Measurements from ENCODE around the gene ZNF366. TPM values are rescaled to one million over a fixed set of nuclear protein-coding genes. Genes with fewer than 3 reads are reported as not detected.

Gene ZNF366
- total RNA-seq, 2 experiments from 2014 or later = not detected

DNA sequence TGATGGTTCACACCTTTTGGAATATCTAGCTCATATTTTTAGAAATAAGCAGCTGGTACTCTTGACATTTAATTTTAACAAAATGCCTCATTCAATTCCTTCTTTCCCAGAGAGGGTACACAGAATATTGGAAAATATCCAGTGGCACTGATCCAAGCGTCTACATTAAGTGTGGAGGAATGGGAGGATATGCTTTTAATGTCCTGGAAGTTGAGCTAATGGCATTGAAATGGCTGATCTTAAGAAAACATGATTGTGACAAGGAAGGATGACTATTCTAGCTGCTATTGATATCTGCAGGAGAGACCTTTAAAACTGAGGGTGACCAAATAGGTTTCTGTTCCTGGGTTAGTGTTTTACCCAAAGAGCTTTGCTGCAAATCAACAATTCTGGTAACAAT lies 30.0 kb downstream of the ZNF366 start:
- no peak for DNase-seq
- H3K9me3 Mint-ChIP-seq (ENCODE audit: low read depth) = no peaks in the 10 kb centered on the region
- no peak overlapping the region for H3K27ac Mint-ChIP-seq
- H3K27me3 Mint-ChIP-seq = peaks cover 39% of the 10 kb centered on the region
- CTCF ChIA-PET = no interaction called here
- no peak overlapping the region for H3K4me3 Mint-ChIP-seq
- H3K4me1 Mint-ChIP-seq = no peaks in the 10 kb centered on the region
- H3K36me3 Mint-ChIP-seq = no peaks in the 10 kb centered on the region
- ATAC-seq = no peak

DNA sequence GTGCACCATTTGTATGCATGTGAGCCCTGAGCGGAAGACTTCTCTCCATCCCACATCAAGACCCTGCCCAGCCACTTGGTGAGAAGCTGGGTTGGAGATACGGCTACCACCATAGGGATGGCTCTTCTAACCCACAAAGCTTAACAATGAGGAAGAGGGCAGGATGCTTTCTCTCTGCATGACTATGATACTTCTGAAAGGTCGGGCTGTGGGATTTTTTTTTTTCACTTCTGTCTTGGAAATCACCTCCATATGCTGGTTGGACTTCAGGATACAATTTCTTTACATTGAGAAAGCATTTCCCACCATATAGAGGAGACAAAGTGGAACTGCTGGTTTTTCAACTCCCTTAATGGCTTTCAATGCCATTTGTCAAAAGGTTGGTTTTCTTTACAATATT lies 30.5 kb downstream of the ZNF366 start:
- Mint-ChIP-seq H3K9me3 (ENCODE audit: low read depth) (no peaks in the 10 kb centered on the region), H3K27me3 (peaks cover 38% of the 10 kb centered on the region), H3K4me3 (no peak overlapping the region), H3K4me1 (no peaks in the 10 kb centered on the region), H3K36me3 (no peaks in the 10 kb centered on the region), H3K27ac (no peak overlapping the region)
- no peak for ATAC-seq
- CTCF ChIA-PET = no interaction called here
- DNase-seq = no peak

DNA sequence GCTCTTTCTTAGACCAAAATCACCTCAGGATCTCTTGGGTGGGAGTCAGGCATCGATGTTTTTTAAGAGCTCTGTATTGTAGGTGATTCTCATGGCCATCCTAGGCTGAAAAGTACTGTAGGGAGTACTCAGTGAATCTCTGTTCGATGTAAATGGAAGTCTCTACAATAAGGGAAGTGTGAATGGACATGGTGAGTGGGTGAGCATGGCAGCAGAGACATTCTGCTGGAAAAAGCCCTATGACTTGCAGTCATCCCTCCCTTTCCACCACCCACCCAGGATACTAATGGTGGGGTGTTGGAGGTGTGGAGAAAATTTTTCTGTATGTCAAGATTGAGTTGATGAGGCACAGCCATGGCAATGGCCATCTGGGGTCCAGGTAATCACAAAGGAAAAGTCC lies 30.9 kb downstream of the ZNF366 start:
- no peak for DNase-seq
- Mint-ChIP-seq H3K27ac (no peak overlapping the region), H3K36me3 (no peaks in the 10 kb centered on the region), H3K9me3 (ENCODE audit: low read depth) (no peaks in the 10 kb centered on the region), H3K4me3 (no peak overlapping the region), H3K4me1 (no peaks in the 10 kb centered on the region), H3K27me3 (peaks cover 40% of the 10 kb centered on the region)
- CTCF ChIA-PET = no interaction called here
- ATAC-seq = no peak

DNA sequence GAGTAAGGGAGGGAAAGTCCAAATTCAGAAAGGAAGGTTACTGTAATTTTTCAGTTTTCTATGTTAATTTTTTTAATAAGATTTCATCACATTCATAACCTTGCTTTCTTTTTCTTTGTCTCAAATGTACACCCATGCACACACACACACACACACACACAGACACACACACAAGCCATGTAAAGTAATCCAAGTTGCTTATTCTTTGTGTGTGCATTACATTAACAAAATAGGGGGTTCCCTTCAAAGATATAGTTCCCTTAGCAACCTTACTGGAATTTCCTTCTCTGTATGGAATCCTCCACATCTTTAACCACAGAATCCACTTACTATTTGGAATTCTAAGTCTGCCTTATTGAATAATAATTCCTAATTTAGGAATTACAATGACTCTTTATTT lies 32.7 kb downstream of the ZNF366 start:
- no peaks in the 10 kb centered on the region for H3K4me1 Mint-ChIP-seq
- peaks cover 36% of the 10 kb centered on the region for H3K27me3 Mint-ChIP-seq

DNA sequence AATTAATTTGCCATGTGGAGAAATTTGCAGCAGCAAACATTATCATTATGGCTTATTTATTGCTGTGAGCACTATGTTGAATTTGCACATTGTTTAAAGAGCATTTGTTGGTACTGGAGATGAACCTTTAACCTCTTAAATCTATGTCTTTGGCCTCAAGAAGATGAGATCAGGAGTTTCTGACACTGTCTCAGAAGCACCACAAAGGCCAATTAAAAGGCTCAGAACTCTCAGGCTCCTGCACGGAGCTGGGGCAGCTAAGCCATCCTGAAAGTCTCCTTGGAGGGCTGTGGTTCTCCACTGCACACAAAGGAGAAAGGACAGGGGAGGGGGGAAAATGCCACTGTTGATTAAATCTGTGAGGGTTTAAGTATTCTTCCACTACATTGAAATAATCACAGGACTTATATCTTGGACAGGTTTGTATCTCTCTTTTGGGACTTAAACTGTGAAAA lies 33.1 kb downstream of the ZNF366 start:
- peaks cover 38% of the 10 kb centered on the region for H3K27me3 Mint-ChIP-seq
- no peaks in the 10 kb centered on the region for H3K9me3 Mint-ChIP-seq (ENCODE audit: low read depth)
- H3K27ac Mint-ChIP-seq = no peak overlapping the region
- CTCF ChIA-PET = interaction anchor here (1.4 kb wide), 1 partner anchor 25 kb away, joined by 3 read pairs; no protein-coding TSS in a partner anchor
- DNase-seq = no peak
- H3K4me1 Mint-ChIP-seq = no peaks in the 10 kb centered on the region
- no peak for ATAC-seq
- H3K36me3 Mint-ChIP-seq = no peaks in the 10 kb centered on the region
- H3K4me3 Mint-ChIP-seq = no peak overlapping the region

More for the DNA sequence above, 32.7 kb downstream of the ZNF366 start:
- Mint-ChIP-seq H3K4me3 (no peak overlapping the region), H3K36me3 (no peaks in the 10 kb centered on the region), H3K9me3 (ENCODE audit: low read depth) (no peaks in the 10 kb centered on the region), H3K27ac (no peak overlapping the region)
- CTCF ChIA-PET = no interaction called here
- DNase-seq = no peak
- no peak for ATAC-seq

DNA sequence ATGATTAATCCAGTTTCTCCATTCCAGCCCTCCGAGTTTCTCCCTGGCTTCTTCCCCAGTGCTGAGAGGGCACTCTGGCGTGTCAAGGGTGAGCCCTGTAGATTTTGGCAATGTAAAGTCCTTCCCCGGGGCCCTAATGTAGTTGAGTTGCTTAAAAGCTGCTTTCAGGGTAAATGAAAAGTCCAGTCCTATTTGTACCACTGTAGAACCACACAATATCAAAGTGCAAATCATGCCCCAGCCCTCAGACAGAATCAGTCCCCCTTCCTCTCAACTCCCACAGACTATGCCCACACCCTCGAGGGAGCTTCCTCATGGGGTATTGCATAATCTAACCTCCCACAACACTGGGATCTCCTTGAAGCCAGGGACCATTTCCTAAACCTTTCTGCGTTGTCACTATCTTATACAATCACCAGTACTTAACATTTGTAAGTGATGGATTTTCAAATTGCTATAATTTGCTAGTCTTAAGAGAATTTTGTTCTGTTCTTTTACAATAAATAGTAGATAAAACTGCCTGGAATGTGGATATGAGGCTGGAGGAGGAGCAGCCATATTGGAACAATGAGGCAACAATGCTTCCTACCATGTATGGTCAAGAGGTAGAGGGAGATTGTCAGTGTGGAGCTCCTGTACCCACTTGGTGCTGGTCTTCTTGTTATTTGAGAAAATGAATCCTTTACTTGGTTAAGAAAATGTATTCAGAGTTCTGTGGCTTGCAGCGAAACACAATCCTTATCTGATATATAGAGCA lies 34.4 kb downstream of the ZNF366 start:
- Mint-ChIP-seq H3K9me3 (ENCODE audit: low read depth) (no peaks in the 10 kb centered on the region), H3K36me3 (no peaks in the 10 kb centered on the region), H3K4me3 (no peak overlapping the region), H3K27ac (no peak overlapping the region), H3K27me3 (peaks cover 44% of the 10 kb centered on the region), H3K4me1 (no peaks in the 10 kb centered on the region)
- no peak for ATAC-seq
- CTCF ChIA-PET = interaction anchor here (1.4 kb wide), 1 partner anchor 23 kb away, joined by 3 read pairs; no protein-coding TSS in a partner anchor
- DNase-seq = no peak

DNA sequence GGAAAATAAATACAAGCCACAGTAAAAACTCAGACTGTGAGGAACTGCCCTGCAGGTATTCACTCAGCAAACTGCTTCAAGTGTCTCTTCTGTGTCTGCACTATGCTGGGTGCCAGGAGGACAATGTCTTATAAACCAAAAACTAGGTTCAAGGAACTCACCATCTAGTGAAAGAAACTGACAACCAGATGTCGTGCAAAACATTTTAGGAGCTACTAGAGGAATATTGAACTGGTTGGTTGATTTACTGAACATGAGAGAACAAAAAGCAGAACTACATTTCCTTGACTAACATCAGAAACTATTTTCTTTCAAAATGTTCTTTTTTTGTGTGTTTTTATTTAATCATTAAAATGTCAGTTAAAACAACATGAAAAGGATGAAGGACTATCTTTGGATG lies 35.2 kb downstream of the ZNF366 start:
- no peaks in the 10 kb centered on the region for H3K36me3 Mint-ChIP-seq
- H3K9me3 Mint-ChIP-seq (ENCODE audit: low read depth) = no peaks in the 10 kb centered on the region
- CTCF ChIA-PET = no interaction called here
- H3K4me1 Mint-ChIP-seq = no peaks in the 10 kb centered on the region
- ATAC-seq = no peak
- no peak overlapping the region for H3K27ac Mint-ChIP-seq
- peaks cover 45% of the 10 kb centered on the region for H3K27me3 Mint-ChIP-seq
- DNase-seq = no peak
- no peak overlapping the region for H3K4me3 Mint-ChIP-seq

DNA sequence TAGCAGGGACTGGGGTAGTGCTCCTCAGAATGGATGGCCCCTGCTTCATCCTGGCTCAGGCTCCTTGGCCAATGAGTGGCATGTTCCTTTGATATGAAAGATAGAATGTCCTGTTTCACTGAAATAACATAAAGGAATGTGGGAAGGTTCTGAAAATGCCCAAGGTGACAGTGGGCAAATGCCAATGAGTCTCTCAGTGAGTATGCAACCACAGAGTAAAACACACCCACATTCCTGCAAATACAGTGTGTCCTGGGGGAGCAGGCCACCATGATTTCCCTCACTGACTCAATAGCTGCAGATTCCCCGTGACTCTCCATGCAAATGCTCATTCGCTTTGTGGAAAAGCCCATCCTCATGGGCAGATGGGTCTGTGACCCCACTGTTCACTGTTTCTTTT lies 36.4 kb downstream of the ZNF366 start:
- peaks cover 52% of the 10 kb centered on the region for H3K27me3 Mint-ChIP-seq
- CTCF ChIA-PET = no interaction called here
- DNase-seq (no peak), ATAC-seq (no peak)
- no peaks in the 10 kb centered on the region for H3K4me1 Mint-ChIP-seq
- H3K4me3 Mint-ChIP-seq = no peak overlapping the region
- no peaks in the 10 kb centered on the region for H3K36me3 Mint-ChIP-seq
- no peaks in the 10 kb centered on the region for H3K9me3 Mint-ChIP-seq (ENCODE audit: low read depth)
- H3K27ac Mint-ChIP-seq = no peak overlapping the region

DNA sequence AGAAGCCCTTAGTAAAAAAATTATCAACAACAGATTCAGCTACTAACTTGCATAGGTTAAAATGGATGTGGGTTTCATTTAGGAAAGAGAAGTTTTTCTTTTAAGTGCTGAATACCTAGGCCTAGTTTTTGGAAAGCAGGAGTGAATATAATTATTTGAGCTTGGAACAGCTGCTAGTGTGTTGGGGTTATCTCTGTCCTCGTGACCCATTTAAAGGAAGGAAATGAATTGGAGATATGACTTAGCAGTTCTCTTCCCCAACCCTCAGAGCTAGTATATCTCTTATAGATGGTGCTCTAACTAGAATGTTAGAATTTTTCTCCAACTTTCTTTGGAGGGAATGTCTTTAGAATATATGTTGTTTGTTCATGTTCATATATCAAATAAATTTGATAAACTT lies 38.6 kb downstream of the ZNF366 start:
- ATAC-seq (no peak), DNase-seq (no peak)
- no peaks in the 10 kb centered on the region for H3K4me1 Mint-ChIP-seq
- H3K4me3 Mint-ChIP-seq = no peak overlapping the region
- H3K27ac Mint-ChIP-seq = no peak overlapping the region
- CTCF ChIA-PET = no interaction called here
- H3K36me3 Mint-ChIP-seq = no peaks in the 10 kb centered on the region
- peaks cover 42% of the 10 kb centered on the region for H3K27me3 Mint-ChIP-seq
- no peaks in the 10 kb centered on the region for H3K9me3 Mint-ChIP-seq (ENCODE audit: low read depth)

DNA sequence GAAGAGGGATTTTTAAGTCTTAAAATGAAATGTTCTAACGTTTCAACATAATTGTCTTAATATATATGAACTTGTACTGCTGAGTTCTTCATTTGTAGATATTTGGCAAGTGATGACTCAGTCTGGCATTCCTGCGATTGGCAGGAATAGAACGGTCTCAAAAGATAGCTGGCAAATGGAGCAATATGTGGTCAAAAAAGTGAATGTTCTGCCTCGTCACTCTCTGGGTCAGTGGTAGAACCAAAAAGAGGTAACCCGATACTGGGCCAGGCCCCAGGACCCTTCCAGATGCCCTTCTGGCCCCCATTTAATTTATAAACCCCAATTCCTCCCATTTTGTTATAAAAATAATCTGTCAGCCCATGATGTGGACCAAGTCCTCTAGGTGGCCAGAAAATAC lies 39.2 kb downstream of the ZNF366 start:
- H3K9me3 Mint-ChIP-seq (ENCODE audit: low read depth) = no peaks in the 10 kb centered on the region
- no peak for DNase-seq
- ATAC-seq = no peak
- H3K27ac Mint-ChIP-seq = no peak overlapping the region
- peaks cover 40% of the 10 kb centered on the region for H3K27me3 Mint-ChIP-seq
- no peaks in the 10 kb centered on the region for H3K36me3 Mint-ChIP-seq
- H3K4me1 Mint-ChIP-seq = no peaks in the 10 kb centered on the region
- H3K4me3 Mint-ChIP-seq = no peak overlapping the region
- CTCF ChIA-PET = no interaction called here

DNA sequence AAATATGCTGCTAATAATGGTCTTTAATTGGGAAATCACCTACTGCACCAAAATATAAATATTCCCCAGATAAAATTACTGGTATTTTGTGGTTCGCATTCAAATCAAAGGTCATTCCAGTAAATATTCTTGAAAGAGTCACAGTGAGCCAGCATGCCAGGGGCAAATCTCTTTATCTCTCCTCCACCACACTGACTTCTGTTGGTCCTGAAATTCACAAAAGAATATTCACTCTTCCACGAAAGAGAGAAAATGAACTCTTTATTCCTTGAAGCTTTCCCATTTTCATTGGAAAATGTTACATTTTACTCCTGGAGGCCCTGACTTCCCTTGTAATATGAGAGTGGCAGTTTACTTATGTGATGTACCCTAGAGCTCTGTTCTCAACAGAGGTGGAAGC lies 39.7 kb downstream of the ZNF366 start:
- no peaks in the 10 kb centered on the region for H3K36me3 Mint-ChIP-seq
- no peaks in the 10 kb centered on the region for H3K9me3 Mint-ChIP-seq (ENCODE audit: low read depth)

DNA sequence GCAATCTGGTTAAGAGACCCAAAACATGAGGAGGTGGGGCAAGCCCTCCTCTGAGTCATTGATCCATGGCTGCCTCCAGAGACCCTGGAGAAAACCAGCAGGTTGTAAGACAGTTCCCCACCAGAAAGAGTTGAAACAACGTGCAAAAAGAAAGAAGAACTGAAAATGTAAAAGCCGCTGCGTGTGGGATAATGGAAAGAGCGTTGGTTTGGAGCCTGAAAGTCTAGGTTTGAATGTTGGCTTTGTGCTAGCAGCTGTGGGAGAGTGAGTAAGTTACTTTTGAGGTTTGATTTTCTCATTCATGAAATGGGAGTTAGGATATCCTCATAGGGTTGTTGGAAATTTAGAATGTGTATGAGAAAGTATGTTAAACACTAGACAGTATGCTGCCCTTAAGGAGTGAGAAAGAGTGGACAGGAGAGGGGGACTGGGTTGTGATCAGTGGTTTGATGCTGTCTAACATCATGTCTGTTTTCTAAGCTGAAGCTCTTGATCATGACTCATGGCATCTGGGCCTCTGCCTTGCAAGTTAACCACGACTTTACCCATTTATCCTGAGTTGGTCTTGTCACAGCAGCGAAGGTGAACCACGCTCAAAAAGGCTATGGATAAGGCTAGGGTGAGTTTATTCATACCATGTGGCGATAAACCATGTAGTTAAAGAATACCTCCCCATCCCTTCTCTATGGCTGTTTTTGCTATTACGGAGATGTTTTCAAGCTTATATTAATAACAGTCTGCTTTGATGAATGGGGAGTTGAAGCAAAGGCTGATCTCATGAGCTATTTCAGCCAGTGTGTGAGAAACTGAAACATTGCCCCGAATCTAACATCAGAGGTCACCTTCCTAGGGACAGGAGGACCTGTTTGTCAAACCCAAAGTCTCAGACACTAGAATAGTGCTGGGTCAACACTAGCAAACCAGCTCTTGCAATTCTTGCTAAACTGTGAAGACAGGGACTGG lies 41.3 kb downstream of the ZNF366 start:
- no peaks in the 10 kb centered on the region for H3K4me1 Mint-ChIP-seq
- H3K27ac Mint-ChIP-seq = no peak overlapping the region
- no peak overlapping the region for H3K4me3 Mint-ChIP-seq
- H3K36me3 Mint-ChIP-seq = no peaks in the 10 kb centered on the region
- ATAC-seq (no peak), DNase-seq (no peak)
- CTCF ChIA-PET = interaction anchor here (0.8 kb wide), 1 partner anchor 12 kb away, joined by 4 read pairs; no protein-coding TSS in a partner anchor
- H3K9me3 Mint-ChIP-seq (ENCODE audit: low read depth) = no peaks in the 10 kb centered on the region
- peaks cover 32% of the 10 kb centered on the region for H3K27me3 Mint-ChIP-seq

More for the DNA sequence above, 39.7 kb downstream of the ZNF366 start:
- Mint-ChIP-seq H3K4me3 (no peak overlapping the region), H3K4me1 (no peaks in the 10 kb centered on the region), H3K27ac (no peak overlapping the region), H3K27me3 (peaks cover 40% of the 10 kb centered on the region)
- no peak for DNase-seq
- CTCF ChIA-PET = no interaction called here
- no peak for ATAC-seq

DNA sequence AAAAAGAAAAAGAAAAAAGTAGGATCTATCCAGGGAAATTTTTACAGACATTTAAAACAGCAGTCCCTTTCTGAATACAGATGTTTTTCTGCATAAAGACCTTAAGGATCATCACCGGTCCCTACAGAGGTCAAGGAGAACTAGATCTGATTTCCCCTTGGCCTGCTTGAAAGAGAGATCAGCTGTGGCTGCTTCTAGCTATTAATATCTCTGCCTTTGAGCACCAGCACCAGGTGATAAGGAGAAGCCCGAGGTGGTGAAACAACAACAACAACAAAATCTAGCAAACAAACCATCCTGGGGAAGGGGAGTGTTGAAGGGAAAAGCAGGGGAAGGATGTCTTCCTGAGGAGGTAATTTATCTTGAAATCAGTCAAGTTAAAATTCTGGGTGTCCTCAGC lies 42.1 kb downstream of the ZNF366 start:
- no peak for DNase-seq
- Mint-ChIP-seq H3K4me1 (no peaks in the 10 kb centered on the region), H3K27ac (no peak overlapping the region), H3K9me3 (ENCODE audit: low read depth) (no peaks in the 10 kb centered on the region), H3K4me3 (no peak overlapping the region), H3K27me3 (peaks cover 28% of the 10 kb centered on the region), H3K36me3 (no peaks in the 10 kb centered on the region)
- CTCF ChIA-PET = no interaction called here
- no peak for ATAC-seq

DNA sequence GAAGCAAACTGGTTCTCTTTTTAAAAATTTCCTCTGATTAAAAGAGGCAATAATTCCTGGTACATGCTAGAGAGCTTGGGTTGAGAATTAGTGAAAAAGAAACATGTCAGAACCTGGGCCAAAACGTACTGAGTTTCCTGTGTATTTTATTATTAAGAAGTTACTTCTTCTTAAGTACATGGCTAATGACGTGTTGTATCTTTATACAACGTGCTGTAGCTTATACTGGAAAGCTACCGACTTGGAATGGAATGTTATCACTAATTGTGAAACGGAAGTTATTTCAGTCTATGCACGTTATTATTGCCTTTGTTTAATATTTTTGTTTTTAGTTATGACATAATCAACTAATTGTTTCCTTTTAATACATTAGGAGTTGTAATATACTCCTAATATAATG lies 43.1 kb downstream of the ZNF366 start:
- Mint-ChIP-seq H3K27me3 (peaks cover 24% of the 10 kb centered on the region), H3K4me3 (no peak overlapping the region), H3K36me3 (no peaks in the 10 kb centered on the region), H3K27ac (no peak overlapping the region), H3K4me1 (no peaks in the 10 kb centered on the region), H3K9me3 (ENCODE audit: low read depth) (no peaks in the 10 kb centered on the region)
- ATAC-seq (no peak), DNase-seq (no peak)
- CTCF ChIA-PET = no interaction called here

All from activated CD8-positive, alpha-beta memory T cell treated with anti-CD3 and anti-CD28 coated beads, Interleukin-2, amount 10 ng/mL, durations not matched to agents 7 days and 5 days (primary cell).